SKM-1 (cell line): Measurements from ENCODE around the gene MORN1.

Source experiments
- DNase-seq: peaks from one replicate; lab custom pipeline; 2025; ENCODE audit not compliant: unreplicated experiment; lab: John Stamatoyannopoulos, UW

MORN1 gene

DNA sequence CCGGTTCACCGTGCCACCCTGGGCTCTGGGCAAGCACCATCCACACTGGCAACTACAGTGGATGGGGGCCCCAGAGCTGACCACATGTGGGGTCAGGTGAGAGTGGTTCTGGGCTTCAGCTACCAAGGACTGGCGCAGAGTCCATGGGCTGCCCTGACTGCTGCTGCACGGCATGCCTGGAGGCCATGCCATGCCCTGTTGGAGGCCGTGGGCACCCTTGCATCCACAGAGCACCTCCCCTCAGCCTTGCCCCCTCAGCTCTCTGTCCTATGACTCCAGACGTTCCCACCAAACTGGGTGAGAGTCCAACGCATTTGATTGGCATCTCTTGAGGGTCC, 15.5 kb downstream of the MORN1 start:
- no peak for DNase-seq

- no peak for DNase-seq
These were observed 16.0 kb downstream of the MORN1 start for GRCh38 chr1:2375246-2375922.

GRCh38 chr1:2374252-2375155, 16.9 kb downstream of the MORN1 start:
- DNase-seq, result no peak

GRCh38 chr1:2373551-2374251, 17.7 kb downstream of the MORN1 start:
- DNase-seq, result no peak

- DNase-seq, result no peak
These were observed 18.5 kb downstream of the MORN1 start for GRCh38 chr1:2372551-2373490.

DNA sequence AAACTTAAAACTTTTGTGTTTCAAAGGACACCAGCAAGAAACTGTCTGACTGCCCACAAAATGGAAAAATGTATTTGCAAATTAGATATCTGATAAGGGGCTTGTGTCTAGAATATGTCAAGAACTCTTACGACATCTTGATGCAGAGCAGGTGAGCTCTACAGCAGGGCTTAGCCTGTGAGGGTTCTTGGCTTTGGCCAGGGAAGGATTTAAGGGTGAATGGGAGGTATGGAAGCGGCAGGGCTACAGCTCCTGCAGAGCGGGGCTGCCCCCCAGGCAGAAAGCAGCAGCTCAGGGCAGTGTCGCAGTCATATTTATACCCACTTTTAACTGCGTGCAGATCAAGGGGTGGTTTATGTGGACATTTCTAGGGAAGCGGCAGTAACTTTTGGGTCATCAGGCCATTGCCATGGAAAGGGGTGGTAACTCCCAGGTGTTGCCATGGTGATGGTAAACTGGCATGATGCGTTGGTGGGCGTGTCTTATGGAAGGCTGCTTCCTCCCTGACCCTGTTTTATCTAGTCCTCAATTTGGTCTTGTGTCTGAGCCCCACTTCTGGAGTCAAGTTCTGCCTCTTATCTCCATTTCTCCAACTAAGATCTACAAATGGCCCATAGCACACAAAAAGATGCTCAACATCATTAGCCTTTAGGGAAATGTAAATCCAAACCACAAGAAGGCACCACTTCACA, 23.2 kb downstream of the MORN1 start:
- no peak for DNase-seq

DNA sequence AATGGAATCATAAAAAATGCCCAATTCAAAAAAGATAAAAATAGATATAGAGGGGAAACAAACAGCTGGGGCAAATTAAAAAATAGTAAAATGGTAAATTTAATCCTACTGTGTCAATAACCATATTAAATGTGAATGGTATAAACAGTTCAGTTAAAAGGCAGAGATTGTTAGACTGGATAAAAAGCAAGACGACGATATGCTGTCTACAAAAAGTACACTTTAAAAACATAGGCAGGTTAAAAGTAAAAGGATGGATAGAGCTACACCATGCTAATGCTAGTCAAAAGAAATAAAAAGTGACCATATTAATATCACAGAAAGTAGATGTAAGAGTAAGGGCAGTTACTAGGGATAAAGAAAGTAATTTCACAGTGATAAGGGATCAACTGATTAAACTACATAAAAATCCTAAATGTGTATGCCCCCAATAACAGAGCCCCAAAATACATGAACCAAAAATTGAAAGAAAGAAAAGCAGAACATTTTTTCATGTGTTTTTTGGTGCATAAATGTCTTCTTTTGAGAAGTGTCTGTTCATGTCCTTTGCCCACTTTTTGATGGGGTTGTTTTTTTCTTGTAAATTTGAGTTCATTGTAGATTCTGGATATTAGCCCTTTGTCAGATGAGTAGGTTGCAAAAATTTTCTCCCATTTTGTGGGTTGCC, 27.4 kb downstream of the MORN1 start:
- DNase-seq, result no peak

- DNase-seq, result no peak
These were observed 30.6 kb downstream of the MORN1 start for GRCh38 chr1:2360588-2361364.

DNA sequence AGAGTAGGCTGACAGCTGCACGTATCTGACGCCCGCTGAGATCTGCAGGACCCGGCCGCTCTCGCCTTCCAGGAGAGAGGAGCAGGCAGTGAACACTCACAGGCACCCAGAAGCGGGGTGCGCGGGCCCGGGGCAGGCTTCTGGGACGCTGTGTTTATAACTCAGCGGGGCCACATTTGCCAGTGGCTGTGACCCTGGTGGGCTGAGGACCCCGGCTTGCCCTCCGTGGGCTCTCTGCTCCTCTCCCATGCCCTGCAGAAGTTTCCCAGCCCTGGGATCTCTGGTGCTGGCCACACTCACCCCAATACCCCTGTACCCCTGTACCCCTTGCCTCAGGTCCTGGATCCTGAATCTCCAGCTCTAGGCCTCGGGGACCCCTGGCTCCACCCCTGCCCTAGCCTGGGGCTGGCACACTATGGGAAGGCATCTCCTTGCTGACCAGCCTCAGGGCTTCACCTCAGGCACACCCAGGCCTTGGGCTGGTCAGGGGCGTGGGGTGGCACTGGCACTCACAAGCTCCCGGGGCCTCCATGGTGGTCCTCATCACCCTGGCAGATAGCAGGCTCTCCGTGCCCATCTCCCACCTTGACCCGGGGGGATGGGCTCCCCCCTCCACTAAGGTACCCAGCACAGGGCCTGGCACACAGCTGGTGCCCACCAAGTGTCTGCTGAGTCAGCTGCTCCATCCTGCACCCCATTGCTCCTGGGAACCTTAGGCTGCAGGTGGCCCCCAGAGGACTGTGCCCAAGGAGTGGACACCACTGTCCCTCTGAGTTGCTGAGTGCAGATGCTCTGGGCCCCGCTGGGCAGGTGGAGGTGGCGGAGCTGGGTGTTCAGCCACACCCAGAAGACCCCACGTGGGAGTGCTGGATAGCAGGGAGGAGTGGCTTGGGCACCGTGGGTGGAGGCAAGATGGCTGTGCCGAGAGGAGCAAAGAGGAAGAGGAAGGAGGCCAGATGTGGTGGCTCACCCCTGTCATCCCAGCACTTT, 32.4 kb downstream of the MORN1 start:
- DNase-seq, result no peak

GRCh38 chr1:2358072-2358471, 33.3 kb downstream of the MORN1 start:
- DNase-seq, result no peak

GRCh38 chr1:2356911-2357845, 34.2 kb downstream of the MORN1 start:
- no peak for DNase-seq

- no peak for DNase-seq
These were observed 35.0 kb downstream of the MORN1 start for GRCh38 chr1:2356401-2356800.

DNA sequence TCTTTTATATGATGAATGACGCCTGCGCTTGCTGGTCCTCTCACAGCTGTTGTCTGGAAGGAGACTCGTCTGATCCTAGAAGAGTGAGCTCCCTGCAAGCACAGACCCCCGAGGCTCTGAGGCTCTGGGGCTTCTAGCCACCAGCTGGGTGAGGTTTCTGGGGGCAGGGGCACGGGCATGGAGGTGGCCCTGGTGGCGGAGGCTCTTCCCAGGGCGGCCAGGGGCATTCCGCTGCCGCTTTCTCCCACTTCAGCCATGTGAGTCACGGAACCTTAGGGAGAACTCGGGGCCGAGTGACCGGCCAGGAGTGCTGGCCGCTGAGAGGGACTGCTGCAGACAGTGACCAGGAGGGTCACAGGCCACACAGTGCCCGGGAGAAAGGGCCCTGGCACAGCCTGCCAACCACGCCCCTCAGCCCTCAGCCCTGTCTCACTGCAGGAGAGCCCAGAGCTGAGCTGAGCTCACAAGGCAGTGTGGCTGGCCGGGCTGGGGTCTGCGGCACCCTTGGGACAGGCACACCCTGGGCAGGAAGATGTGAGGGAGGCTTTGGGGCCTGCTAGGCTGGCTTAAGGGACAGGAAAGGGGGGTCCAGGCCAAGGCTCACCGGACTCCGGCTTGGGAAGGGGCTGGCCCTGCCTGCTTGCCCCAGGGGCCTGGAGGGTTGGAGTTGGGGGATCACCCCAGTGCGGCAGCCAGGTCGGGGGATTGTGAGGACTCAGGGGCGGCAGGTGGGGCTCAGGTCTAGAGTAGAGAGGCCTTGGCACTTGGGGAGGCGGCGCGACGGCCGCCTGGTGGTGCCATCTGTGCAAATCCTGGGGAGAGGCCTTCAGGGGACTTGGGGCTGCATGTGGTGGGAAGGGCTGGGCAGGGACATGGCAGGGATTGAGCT, 35.7 kb downstream of the MORN1 start:
- no peak for DNase-seq

DNA sequence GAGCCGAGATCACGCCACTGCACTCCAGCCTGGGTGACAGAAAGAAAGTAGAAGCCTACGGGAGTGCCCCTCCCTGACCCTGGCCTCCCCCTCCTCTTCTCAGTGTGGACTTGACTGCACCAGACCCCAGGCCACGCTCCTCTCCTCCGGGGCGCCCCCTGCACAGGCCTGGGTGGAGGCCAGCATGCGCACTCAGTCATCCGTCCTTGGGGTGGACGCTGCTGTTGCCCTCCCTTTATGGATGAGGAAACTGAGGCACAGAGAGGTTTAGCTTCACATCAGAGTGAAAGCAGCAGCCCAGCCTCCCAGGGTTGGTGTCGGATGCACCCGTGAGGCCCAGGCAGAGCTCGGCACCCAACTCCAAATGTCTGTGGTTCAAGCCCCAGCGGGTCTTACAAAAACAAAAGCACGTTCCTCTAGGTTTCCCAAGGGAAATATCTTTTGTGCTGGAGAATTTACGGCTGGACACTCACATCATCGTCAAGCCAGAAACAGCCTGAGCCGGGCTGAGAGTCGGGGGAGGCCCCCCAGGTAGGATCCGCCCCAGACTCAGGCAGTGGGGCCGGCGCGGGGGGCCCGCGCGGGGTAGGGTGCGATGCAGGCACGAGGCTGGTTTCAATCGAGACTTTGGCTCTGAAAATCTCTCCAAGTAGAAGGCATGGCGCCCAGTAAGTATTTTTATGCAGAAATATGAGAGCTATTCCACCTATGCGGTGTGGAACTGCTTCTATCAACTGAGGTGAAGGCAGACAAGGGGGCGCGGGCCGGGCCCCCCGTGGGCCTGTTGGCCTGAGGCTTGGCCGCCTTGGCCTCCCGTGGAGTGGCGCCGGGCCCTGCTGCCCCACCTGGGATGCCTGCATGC, 36.6 kb downstream of the MORN1 start:
- DNase-seq, result no peak
